Endothelial cell (in vitro differentiated cells): ENCODE data around the gene SND1. TPM values are rescaled to one million over a fixed set of nuclear protein-coding genes. Genes with fewer than 3 reads are reported as not detected.

Source experiments
- DNase-seq: peaks from one replicate; pipeline ENCODE4 v3.0.0; 2021; ENCODE audit warnings: low spot score
- H3K27ac Mint-ChIP-seq: one replicate; pipeline ENCODE4 v1.8.0; 2021; ENCODE audit warnings: mixed read lengths, inconsistent platforms; ENCODE audit not compliant: unreplicated experiment
- H3K27me3 Mint-ChIP-seq: one replicate; pipeline ENCODE4 v1.8.0; 2021; ENCODE audit warnings: mild to moderate bottlenecking, moderate library complexity, mixed read lengths, inconsistent platforms; ENCODE audit not compliant: unreplicated experiment
- H3K36me3 Mint-ChIP-seq: one replicate; pipeline ENCODE4 v1.8.0; 2021; ENCODE audit warnings: mild to moderate bottlenecking, low read depth, mixed read lengths, inconsistent platforms; ENCODE audit not compliant: unreplicated experiment
- H3K4me1 Mint-ChIP-seq: one replicate; pipeline ENCODE4 v1.8.0; 2021; ENCODE audit warnings: mild to moderate bottlenecking, mixed read lengths, inconsistent platforms; ENCODE audit not compliant: unreplicated experiment
- H3K4me3 Mint-ChIP-seq: one replicate; pipeline ENCODE4 v1.8.0; 2021; ENCODE audit warnings: mild to moderate bottlenecking, mixed read lengths, inconsistent platforms; ENCODE audit not compliant: unreplicated experiment
- H3K9me3 Mint-ChIP-seq: one replicate; pipeline ENCODE4 v1.8.0; 2021; ENCODE audit warnings: mixed read lengths, inconsistent platforms; ENCODE audit not compliant: unreplicated experiment
- total RNA-seq: library from RNA; stranded (reverse); fragmentation: NEBNext Ultra II Directional; extraction: Animal tissue kit (Norgen Biotek cat#: 25700); gene quantifications from one replicate; pipeline ENCODE4 v1.2.1, GENCODE V29; 2021; ENCODE audit not compliant: unreplicated experiment
- TF ChIP-seq, protein P1 (sequence below): fragments of 200-600 bp; sonication (generic); IDR thresholded peaks from one replicate; pipeline ENCODE4 v1.5.0; 2021; ENCODE audit warnings: antibody characterized with exemption; ENCODE audit not compliant: unreplicated experiment

SND1 gene
- total RNA-seq, 1 donor from 2014 or later, result 375 TPM

DNA sequence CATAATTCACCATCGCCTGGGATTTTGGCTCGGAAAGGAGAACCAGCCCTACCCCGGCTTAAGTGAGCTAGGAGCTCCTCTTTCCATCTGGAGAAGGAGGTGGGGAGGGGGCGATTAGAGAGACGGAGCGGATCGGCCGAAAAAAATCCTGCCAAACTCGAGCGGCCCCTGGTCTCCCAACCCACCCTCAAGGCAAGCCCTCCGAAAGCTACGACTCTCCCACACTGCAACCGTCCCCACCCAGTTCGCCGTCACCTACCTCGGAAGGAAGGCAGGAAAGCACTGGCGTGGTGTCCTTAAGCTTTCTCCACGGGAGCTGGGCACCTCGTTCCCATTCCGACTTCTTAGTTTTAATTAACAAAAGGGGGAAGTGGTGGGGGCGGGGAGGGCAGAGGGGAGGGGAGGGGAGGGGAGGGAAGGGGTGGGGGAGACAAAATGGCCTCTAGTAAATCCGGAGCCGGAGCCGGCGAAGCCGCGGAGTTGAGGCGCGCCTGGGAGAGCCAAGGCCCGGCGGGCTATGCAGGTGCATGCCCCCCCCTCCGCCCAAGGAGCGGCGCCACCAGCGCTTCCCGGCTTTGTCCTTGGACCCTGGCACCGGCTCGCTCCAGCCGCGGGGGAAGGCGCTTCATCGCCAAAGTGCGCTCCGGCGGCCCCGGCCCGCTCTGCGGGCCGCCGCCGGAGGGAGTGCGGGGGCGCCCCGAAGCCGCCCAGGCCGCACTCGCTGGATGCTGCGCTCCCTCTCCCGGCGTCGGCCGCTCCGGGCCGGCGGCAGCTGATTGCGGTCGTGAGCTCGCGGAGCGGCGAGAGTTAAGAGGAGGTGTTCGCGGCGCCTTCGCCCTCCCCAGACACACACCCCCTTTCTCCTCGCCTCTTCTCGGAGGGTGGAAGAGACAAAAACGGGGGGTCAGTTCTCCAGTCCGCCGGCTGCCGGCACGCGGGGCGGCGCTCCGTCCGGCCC is 378.9 kb downstream of the SND1 start, which contains the start of gene LRRC4:
LRRC4 (minus strand) TSS at position 784 of the 958 bp plus-strand sequence. CDS start 797 bp downstream, outside the sequence.
- Mint-ChIP-seq H3K9me3 (no peaks in the 10 kb centered on the region), H3K4me3 (peak within 1 kb of the TSS; percentile 96), H3K27me3 (peaks cover 24% of the 10 kb centered on the region), H3K27ac (peak within 1 kb of the TSS; percentile 86), H3K36me3 (peaks cover 46% of the 10 kb centered on the region), H3K4me1 (peaks cover 44% of the 10 kb centered on the region)
- TF ChIP-seq, protein P1, sequence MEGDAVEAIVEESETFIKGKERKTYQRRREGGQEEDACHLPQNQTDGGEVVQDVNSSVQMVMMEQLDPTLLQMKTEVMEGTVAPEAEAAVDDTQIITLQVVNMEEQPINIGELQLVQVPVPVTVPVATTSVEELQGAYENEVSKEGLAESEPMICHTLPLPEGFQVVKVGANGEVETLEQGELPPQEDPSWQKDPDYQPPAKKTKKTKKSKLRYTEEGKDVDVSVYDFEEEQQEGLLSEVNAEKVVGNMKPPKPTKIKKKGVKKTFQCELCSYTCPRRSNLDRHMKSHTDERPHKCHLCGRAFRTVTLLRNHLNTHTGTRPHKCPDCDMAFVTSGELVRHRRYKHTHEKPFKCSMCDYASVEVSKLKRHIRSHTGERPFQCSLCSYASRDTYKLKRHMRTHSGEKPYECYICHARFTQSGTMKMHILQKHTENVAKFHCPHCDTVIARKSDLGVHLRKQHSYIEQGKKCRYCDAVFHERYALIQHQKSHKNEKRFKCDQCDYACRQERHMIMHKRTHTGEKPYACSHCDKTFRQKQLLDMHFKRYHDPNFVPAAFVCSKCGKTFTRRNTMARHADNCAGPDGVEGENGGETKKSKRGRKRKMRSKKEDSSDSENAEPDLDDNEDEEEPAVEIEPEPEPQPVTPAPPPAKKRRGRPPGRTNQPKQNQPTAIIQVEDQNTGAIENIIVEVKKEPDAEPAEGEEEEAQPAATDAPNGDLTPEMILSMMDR, result no peak
- DNase-seq, result peak; percentile 59

DNA sequence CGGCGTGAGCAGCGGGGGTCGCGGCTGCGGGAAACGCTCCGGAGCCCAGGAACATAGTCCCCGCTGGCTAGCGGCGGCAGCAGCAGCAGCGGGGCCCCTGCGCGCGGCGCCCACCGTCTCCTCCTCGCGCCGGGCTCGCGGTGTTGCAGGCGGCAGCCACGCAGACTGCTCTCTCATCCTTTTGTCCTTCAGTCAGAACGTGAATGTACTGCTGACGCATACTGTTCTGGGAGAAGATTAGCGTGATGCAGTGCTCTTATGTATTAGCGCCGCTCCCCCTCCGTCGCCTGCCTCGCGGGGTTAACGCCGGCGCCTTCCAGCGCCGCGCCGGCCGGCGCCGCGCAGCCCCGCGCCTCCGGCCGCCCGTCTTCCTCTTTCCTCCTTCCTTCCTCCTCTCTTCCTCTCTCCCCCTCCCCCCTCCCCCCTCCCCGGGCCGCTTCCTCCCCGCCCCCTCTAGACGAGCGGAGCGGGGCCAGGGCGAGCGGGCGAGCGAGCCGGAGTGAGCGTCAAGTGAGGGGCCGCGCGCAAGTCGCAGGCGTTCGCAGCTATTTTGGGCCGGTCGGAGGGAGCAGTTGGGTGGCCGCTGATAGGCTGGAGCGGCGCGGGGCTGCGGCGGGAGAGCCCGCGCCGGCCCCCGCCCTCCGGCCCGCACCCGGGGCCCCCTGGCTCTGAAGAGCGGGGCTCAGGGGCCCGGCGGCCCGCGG is 380.1 kb downstream of the SND1 start:
- TF ChIP-seq, protein P1, result no peak
- H3K27me3 Mint-ChIP-seq, result peaks cover 24% of the 10 kb centered on the region
- no peaks in the 10 kb centered on the region for H3K9me3 Mint-ChIP-seq
- peaks cover 39% of the 10 kb centered on the region for H3K4me1 Mint-ChIP-seq
- H3K27ac Mint-ChIP-seq, result peak overlapping the region; percentile 86
- DNase-seq, result peak; percentile 70
- H3K4me3 Mint-ChIP-seq, result peak overlapping the region; percentile 96
- H3K36me3 Mint-ChIP-seq, result peaks cover 41% of the 10 kb centered on the region

DNA sequence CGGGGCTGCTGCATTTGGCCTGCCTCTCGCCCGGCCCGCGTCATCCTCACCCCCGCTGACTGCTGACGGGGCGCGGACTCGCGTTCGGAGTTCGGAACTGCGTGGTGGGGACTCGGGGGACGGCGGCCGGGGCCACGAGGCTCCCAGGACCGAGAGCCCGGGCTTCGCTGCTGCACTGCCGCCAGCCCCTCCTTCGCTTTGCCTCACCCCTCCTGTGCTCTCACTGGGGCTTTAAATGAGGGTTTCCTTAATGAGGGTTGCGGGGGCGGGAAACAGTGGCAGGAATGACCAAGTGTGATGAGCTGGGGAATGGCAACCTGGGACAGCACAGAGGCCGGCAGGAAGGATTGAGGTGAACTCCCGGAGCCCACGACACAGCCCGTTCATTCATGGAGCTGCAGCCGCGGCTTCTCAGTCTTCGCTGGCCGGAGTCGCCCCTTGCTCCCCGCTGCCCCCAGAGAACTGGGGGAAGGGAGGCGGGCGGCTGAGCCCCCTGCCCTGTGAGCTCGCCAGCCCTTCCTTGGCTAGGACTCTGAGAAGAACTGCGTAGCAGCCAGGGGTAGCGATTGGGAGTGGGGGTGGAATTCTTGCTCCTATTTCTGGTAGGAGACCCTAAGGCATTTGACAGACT is 380.7 kb downstream of the SND1 start:
- DNase-seq, result no peak
- Mint-ChIP-seq H3K4me1 (peaks cover 35% of the 10 kb centered on the region), H3K27me3 (peaks cover 24% of the 10 kb centered on the region), H3K4me3 (peak overlapping the region; percentile 92), H3K9me3 (no peaks in the 10 kb centered on the region), H3K27ac (peak overlapping the region; percentile 61), H3K36me3 (peaks cover 40% of the 10 kb centered on the region)
- TF ChIP-seq, protein P1, result no peak

DNA sequence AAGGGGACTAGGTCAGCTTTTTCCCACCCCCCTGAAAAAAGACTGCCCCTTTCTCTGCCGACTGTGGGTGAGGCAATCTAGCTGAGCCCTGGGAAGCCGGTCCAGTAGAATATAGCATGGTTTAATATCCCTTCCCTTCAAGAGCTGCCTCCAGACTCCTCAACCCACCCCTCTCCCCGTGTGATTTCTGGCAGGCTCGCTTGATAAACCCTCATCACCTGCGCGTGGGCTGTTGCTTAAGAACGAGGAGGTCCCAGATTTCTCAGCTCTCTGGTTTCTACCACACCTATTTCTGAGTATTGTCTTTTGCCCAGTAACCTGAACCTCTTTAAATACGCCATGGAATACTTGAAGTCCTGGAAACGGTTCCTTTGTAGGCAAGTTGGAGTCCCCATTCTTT is 381.3 kb downstream of the SND1 start:
- Mint-ChIP-seq H3K27ac (peak overlapping the region; percentile 90), H3K27me3 (peaks cover 24% of the 10 kb centered on the region), H3K4me1 (peaks cover 33% of the 10 kb centered on the region), H3K9me3 (no peaks in the 10 kb centered on the region), H3K36me3 (peaks cover 36% of the 10 kb centered on the region), H3K4me3 (peak overlapping the region; percentile 92)
- no peak for DNase-seq
- TF ChIP-seq, protein P1, result no peak
